Effector memory CD8-positive, alpha-beta T cell (primary cell): Measurements from ENCODE around the gene MTHFD1L.

ENCODE experiments used
- ATAC-seq: fragments of 150-1000 bp; cut with Tn5 transposase; replicated peaks from 2 replicates; pipeline ENCODE4 v1.10.0; 2021; ENCODE audit warnings: mild to moderate bottlenecking, moderate library complexity
- DNase-seq, 3 experiments: peaks; one replicate each; pipeline ENCODE4 v3.0.0; 2021
- H3K27ac Mint-ChIP-seq, 2 donors: one replicate each; pipeline ENCODE4 v1.8.0; 2022; ENCODE audit warnings: mild to moderate bottlenecking in 2 of 2, mixed read lengths in 2 of 2, moderate library complexity in 2 of 2
- H3K27me3 Mint-ChIP-seq, 2 donors: one replicate each; pipeline ENCODE4 v1.8.0; 2022; ENCODE audit warnings: mixed read lengths in 2 of 2
- H3K36me3 Mint-ChIP-seq: one replicate; pipeline ENCODE4 v1.8.0; 2022; ENCODE audit warnings: mild to moderate bottlenecking, moderate library complexity, mixed read lengths; ENCODE audit not compliant: insufficient read depth
- H3K4me1 Mint-ChIP-seq, 2 donors: one replicate each; pipeline ENCODE4 v1.8.0; 2022; ENCODE audit warnings: low read depth in 2 of 2, mixed read lengths in 2 of 2
- H3K4me3 Mint-ChIP-seq, 2 donors: one replicate each; pipeline ENCODE4 v1.8.0; 2022; ENCODE audit warnings: mild to moderate bottlenecking in 2 of 2, mixed read lengths in 2 of 2, moderate library complexity in 2 of 2
- H3K9me3 Mint-ChIP-seq, 2 donors: one replicate each; pipeline ENCODE4 v1.8.0; 2022; ENCODE audit warnings: mixed read lengths in 2 of 2

Gene MTHFD1L

GRCh38 chr6:151052021-151052646, 186.6 kb downstream of the MTHFD1L start:
- no peak for ATAC-seq
- no peak for DNase-seq
- peak overlapping the region in 1 of 2 donors; percentile 3 for H3K27ac Mint-ChIP-seq
- H3K27me3 Mint-ChIP-seq: no peaks in the 10 kb centered on the region
- no peak overlapping the region for H3K4me3 Mint-ChIP-seq
- peaks cover 1% of the 10 kb centered on the region for H3K36me3 Mint-ChIP-seq
- peaks cover 0 to 9% of the 10 kb centered on the region in 2 donors for H3K9me3 Mint-ChIP-seq
- no peaks in the 10 kb centered on the region for H3K4me1 Mint-ChIP-seq

GRCh38 chr6:151054306-151054705, 188.8 kb downstream of the MTHFD1L start:
- H3K4me3 Mint-ChIP-seq: no peak overlapping the region

GRCh38 chr6:151056230-151056907, 190.9 kb downstream of the MTHFD1L start:
- Mint-ChIP-seq H3K4me3 (no peak overlapping the region), H3K27ac (no peak overlapping the region), H3K27me3 (no peaks in the 10 kb centered on the region), H3K36me3 (peaks cover 3% of the 10 kb centered on the region), H3K4me1 (no peaks in the 10 kb centered on the region), H3K9me3 (no peaks in the 10 kb centered on the region)
- DNase-seq (no peak), ATAC-seq (no peak)

More at GRCh38 chr6:151054306-151054705, 188.8 kb downstream of the MTHFD1L start:
- DNase-seq: no peak
- H3K27me3 Mint-ChIP-seq: no peaks in the 10 kb centered on the region
- H3K27ac Mint-ChIP-seq: no peak overlapping the region
- H3K4me1 Mint-ChIP-seq: no peaks in the 10 kb centered on the region
- H3K36me3 Mint-ChIP-seq: peaks cover 3% of the 10 kb centered on the region
- no peak for ATAC-seq
- H3K9me3 Mint-ChIP-seq: no peaks in the 10 kb centered on the region

GRCh38 chr6:151057061-151057460, 191.6 kb downstream of the MTHFD1L start:
- Mint-ChIP-seq H3K36me3 (peaks cover 3% of the 10 kb centered on the region), H3K4me1 (no peaks in the 10 kb centered on the region), H3K9me3 (no peaks in the 10 kb centered on the region), H3K27me3 (no peaks in the 10 kb centered on the region), H3K4me3 (no peak overlapping the region), H3K27ac (no peak overlapping the region)
- no peak for ATAC-seq
- no peak for DNase-seq

- no peak overlapping the region for H3K4me3 Mint-ChIP-seq
- DNase-seq: no peak
Measured at GRCh38 chr6:151058021-151058733, 192.7 kb downstream of the MTHFD1L start.

GRCh38 chr6:151059612-151060095, 194.2 kb downstream of the MTHFD1L start:
- Mint-ChIP-seq H3K27ac (no peak overlapping the region), H3K27me3 (no peaks in the 10 kb centered on the region), H3K4me3 (no peak overlapping the region), H3K36me3 (peaks cover 3% of the 10 kb centered on the region), H3K4me1 (no peaks in the 10 kb centered on the region), H3K9me3 (no peaks in the 10 kb centered on the region)
- ATAC-seq: no peak
- DNase-seq: no peak

More at GRCh38 chr6:151058021-151058733, 192.7 kb downstream of the MTHFD1L start:
- Mint-ChIP-seq H3K4me1 (no peaks in the 10 kb centered on the region), H3K27ac (no peak overlapping the region), H3K9me3 (no peaks in the 10 kb centered on the region), H3K27me3 (no peaks in the 10 kb centered on the region), H3K36me3 (peaks cover 3% of the 10 kb centered on the region)
- no peak for ATAC-seq

GRCh38 chr6:151060096-151060765, 194.7 kb downstream of the MTHFD1L start:
- Mint-ChIP-seq H3K36me3 (peaks cover 3% of the 10 kb centered on the region), H3K9me3 (no peaks in the 10 kb centered on the region), H3K27ac (no peak overlapping the region), H3K4me3 (no peak overlapping the region), H3K27me3 (no peaks in the 10 kb centered on the region), H3K4me1 (no peaks in the 10 kb centered on the region)
- DNase-seq (no peak), ATAC-seq (no peak)

- Mint-ChIP-seq H3K36me3 (peaks cover 3% of the 10 kb centered on the region), H3K4me3 (no peak overlapping the region), H3K9me3 (no peaks in the 10 kb centered on the region), H3K4me1 (no peaks in the 10 kb centered on the region), H3K27ac (no peak overlapping the region), H3K27me3 (no peaks in the 10 kb centered on the region)
- no peak for ATAC-seq
- no peak for DNase-seq
Measured at GRCh38 chr6:151060766-151061531, 195.4 kb downstream of the MTHFD1L start.

GRCh38 chr6:151063352-151063751, 197.8 kb downstream of the MTHFD1L start:
- H3K4me3 Mint-ChIP-seq: no peak overlapping the region
- ATAC-seq: no peak
- no peaks in the 10 kb centered on the region for H3K27me3 Mint-ChIP-seq
- H3K9me3 Mint-ChIP-seq: no peaks in the 10 kb centered on the region
- no peaks in the 10 kb centered on the region for H3K4me1 Mint-ChIP-seq
- no peaks in the 10 kb centered on the region for H3K36me3 Mint-ChIP-seq
- no peak for DNase-seq
- H3K27ac Mint-ChIP-seq: no peak overlapping the region

GRCh38 chr6:151063842-151064647, 198.5 kb downstream of the MTHFD1L start:
- H3K27ac Mint-ChIP-seq: no peak overlapping the region
- no peaks in the 10 kb centered on the region for H3K27me3 Mint-ChIP-seq
- no peaks in the 10 kb centered on the region for H3K4me1 Mint-ChIP-seq
- ATAC-seq (no peak), DNase-seq (no peak)
- H3K9me3 Mint-ChIP-seq: no peaks in the 10 kb centered on the region
- H3K36me3 Mint-ChIP-seq: no peaks in the 10 kb centered on the region
- no peak overlapping the region for H3K4me3 Mint-ChIP-seq

GRCh38 chr6:151065027-151065815, 199.7 kb downstream of the MTHFD1L start:
- Mint-ChIP-seq H3K4me3 (no peak overlapping the region), H3K9me3 (no peaks in the 10 kb centered on the region), H3K4me1 (no peaks in the 10 kb centered on the region), H3K27ac (no peak overlapping the region), H3K36me3 (no peaks in the 10 kb centered on the region), H3K27me3 (no peaks in the 10 kb centered on the region)
- DNase-seq: no peak
- no peak for ATAC-seq
